ES-I3 (cell line): ENCODE results near the gene STX1A.

Source experiments
- H3K36me3 ChIP-seq: 2 replicates; pipeline ENCODE4 v1.6.1; 2013; ENCODE audit warnings: mild to moderate bottlenecking, low read length, control low read depth, moderate library complexity; ENCODE audit not compliant: insufficient read depth
- H3K4me1 ChIP-seq: 2 replicates; pipeline ENCODE4 v1.6.1; 2013; ENCODE audit warnings: mild to moderate bottlenecking, control low read depth, low read length; ENCODE audit not compliant: insufficient read depth
- H3K9ac ChIP-seq: 2 replicates; pipeline ENCODE4 v1.6.1; 2013; ENCODE audit warnings: low read depth, mild to moderate bottlenecking, low read length, moderate library complexity
- H3K9me3 ChIP-seq: 2 replicates; pipeline ENCODE4 v1.6.1; 2013; ENCODE audit warnings: mild to moderate bottlenecking, low read length, moderate library complexity; ENCODE audit not compliant: control insufficient read depth, insufficient read depth

Gene STX1A

DNA sequence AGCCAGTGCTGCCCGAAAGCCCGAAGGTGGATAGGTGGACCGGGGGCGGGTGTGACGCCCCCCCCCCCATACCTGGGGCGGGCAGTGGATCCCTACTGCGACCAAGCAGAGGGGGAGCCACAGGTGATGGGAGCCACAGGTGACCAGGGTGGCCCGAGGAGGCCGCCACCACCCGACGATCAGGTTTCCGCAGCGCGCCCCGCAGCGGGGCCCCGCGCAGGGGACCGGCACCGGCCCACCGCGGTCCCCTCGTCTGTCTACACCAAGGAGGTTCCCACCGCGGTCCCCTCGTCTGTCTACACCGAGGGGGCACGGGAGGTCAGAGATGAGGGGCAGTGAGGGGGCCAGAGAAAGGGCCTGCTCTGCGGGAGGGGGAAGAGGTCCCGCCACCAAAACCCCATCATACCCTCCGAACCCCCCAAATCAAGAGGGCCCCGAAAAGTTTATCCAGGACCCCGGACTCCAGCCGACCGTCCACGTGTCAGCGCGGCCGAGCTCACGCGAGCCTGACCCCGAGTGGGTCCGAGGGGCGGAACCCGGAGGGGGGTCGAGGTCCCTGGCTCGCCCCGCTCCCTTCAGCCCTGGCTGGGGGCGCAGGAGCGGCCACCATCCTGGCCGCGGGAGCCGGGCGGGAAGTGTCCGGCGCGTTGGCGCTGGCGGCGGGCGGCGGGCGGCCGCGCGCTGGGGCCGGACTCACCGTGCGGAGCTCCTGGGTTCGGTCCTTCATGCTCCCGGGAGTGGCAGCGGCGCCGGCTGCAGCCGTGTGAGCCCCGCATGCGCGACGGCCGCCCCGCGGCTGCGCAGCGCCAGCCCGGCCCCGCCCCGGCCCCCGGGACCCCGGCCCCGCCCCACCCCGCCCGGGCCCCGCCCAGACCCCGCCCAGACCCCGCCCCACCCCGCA lies at the start of gene STX1A:
STX1A (minus strand) TSS at position 765 of the 901 bp plus-strand sequence; CDS start at position 727, 38 bp downstream.
- H3K36me3 ChIP-seq: no peaks in the 10 kb centered on the region
- no peaks in the 10 kb centered on the region for H3K9me3 ChIP-seq
- peak within 1 kb of the TSS; percentile 94 for H3K9ac ChIP-seq
- H3K4me1 ChIP-seq: peaks cover 9% of the 10 kb centered on the region; the same call in 1 of the 2 replicates

DNA sequence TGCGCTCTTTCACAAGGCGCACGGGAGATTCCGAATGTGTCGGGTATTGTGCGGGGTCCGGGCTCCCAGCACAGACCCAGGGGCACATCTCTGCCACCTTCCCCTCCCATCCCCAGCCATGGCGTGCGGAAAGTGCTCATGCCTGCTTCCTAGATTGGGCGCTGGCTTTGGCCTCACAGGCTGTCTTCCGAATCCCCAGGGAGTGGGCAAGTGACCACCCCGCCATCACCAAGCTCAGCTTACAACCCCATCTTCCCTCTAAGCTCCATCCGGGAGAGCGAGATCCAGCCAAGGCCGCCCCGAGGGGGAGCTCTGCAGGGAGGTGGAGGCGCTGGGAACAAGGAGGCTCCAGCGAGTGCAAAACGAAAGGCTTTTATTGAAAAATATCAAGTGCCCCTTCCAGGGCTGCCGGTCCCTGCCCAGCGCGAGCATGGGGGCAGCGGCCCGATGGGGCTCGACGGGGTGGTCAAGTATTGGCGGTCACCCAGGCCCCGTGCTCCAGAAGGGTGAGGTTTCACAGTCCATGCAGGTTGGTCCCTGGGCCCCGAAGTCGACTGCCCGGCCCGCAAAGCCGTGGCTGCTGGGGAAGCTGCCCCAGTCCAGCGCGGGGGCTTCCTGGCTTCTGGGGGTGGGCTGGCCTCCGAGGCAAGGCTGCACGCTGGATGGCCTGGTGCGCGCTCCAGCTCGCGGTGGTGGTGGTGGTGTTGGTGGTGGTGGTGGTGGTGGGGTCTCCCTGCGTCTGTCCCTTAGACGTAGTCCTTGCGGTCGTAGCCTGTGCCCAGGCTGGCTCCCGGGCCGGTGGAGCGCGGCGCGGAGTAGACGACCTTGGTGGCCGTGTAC lies 49.4 kb upstream of the STX1A start:
- Histone ChIP-seq H3K4me1 (no peaks in the 10 kb centered on the region), H3K36me3 (no peaks in the 10 kb centered on the region), H3K9me3 (no peaks in the 10 kb centered on the region), H3K9ac (peak overlapping the region; percentile 20; the same call in 1 of the 2 replicates)

DNA sequence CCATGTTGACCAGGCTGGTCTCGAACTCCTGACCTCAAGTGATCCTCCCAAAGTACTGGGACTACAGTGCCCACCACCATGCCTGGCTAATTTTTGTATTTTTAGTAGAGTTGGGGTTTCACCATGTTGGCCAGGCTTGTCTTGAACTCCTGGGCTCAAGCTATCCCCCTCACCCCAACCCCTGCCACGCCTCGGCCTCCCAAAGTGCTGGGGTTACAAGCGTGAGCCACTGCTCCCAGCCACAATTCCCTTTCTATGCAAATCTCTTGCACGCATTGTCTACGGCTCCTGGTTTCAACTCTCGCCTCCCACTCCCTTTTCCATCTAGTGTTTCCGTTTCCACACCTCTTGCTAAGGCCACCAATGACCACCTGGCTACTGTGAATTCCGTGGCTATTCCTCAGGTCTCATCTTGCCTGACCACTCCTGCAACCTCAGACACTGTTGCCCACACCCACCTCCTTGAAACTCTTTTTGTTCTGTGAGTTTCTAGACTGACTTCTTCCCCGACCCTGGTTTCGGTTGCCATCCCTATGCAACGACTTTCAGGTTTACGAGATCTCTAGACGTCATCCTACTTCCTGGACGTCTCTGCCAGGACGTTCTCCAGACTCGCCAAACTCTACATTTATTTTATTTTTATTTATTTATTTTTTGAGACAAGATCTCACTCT lies 47.2 kb upstream of the STX1A start:
- Histone ChIP-seq H3K9me3 (no peaks in the 10 kb centered on the region), H3K4me1 (0 out of 2 replicates have a peak, but pooled peaks cover 4% of the 10 kb centered on the region), H3K36me3 (no peaks in the 10 kb centered on the region), H3K9ac (no peak overlapping the region)

DNA sequence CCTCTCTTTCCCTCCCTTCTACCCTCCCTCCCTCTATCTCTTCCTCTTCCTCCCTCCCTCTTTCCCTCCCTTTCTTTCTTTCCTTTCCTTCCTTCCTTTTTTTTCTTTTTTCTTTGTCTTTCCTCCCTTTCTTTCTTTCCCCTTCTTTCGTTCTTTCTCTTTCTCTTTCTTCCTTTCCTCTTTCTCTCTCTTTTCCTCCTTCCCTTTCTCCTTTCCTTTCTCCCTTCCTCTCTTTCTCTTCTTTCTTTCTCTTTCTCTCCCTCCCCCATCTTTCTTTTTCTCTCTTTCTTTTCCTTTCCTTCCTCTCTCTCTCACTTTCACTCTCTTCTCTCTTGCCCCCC lies 43.2 kb upstream of the STX1A start:
- Histone ChIP-seq H3K9me3 (no peaks in the 10 kb centered on the region), H3K9ac (no peak overlapping the region), H3K4me1 (0 out of 2 replicates have a peak, but pooled peaks cover 4% of the 10 kb centered on the region), H3K36me3 (no peaks in the 10 kb centered on the region)

DNA sequence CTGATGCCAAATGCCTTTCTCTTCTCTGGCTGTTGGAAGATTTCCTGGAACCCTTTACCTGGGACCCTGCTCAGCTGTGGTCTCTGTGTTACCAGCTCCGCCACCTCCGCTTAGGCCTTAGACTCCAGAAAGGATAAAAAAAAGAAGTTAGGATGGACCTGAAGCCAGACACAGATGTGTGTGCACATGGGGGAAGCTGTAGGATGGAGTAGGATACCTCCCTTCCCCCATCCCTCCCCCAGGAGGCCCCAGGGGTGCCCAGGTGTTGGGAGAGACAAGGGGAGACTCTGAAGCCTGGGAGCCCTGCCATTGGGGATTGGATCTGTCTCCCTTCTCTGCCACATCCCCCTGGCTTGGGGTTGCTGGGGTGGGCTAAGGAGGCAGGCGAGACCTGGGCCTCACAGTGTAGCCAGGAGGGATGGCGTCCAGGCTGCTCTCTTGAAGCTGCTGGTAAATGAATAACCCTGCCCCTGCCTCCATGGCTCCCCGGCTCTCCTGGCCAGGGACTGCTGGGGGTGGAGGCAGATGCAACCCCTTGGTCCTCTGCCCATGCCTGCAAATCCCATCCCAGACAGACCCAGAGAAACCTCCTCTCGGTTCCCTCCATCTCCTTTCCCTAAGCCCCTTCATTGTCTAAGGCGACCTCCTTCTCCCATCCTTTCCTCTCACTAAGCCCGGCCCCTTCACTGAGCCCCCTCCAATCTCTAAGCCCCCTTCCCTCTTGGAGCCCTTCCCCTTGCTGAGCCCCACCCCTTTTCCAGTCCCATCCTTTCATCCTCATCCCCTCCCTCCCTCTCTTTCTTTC lies 42.6 kb upstream of the STX1A start:
- Histone ChIP-seq H3K9me3 (no peaks in the 10 kb centered on the region), H3K36me3 (no peaks in the 10 kb centered on the region), H3K9ac (no peak overlapping the region), H3K4me1 (0 out of 2 replicates have a peak, but pooled peaks cover 4% of the 10 kb centered on the region)

DNA sequence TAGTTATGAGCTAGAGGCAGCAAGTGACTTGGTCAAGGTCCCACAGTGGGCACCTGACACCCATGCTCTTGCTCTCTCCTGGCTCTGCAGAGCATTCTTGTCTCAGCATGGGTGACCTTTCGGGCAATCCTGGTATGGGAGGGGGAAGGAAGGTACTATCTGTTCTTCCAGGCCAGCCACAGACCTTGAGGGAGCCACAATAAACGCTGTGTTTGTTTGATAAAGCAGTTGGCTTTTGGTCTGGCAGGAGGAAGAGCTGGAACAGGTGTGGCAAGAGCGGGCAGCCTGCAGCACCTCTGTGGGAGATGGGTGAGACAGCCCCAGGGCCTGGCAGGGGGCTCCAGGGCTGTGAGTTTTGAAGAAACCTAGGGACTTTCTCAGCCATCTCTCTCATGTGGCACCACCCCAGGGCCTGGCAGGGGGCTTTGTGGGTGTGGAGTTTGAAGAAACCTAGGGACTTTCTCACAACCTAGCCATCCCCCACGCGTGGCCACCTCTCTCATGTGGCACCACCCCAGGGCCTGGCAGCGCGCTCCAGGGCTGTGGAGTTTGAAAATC lies 39.2 kb upstream of the STX1A start:
- no peaks in the 10 kb centered on the region for H3K9me3 ChIP-seq

DNA sequence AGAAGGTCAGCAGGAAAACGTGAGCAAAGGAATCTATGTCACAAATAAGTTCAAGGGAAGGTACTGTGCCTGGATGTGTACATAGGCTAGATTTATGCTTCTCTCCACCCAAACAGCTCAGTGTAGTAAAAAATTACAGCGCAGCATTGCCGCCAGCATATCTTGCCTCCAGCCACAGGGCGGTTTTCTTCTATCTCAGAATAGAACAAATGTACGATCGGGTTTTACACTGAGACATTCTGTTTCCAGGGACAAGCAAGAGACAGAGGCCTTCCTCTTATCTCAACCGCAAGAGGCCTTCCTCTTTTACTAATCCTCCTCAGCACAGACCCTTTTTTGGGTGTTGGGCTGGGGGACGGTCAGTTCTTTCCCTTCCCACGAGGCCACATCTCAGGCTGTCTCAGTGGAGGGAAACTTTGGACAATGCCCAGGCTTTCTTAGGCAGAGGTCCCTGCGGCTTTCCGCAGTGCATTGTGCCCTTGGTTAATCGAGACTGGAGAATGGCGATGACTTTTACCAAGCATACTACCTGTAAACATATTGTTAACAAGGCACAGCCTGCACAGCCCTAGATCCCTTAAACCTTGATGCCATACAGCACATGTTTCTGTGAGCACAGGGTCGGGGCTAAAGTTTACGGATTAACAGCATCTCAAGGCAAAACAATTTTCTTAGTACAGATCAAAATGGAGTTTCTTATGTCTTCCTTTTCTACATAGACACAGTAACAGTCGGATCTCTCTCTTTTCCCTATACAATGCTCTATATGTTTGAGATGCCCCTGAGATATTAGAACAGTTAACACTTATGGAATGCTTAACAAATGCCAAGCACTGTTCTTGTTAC lies 30.7 kb upstream of the STX1A start:
- H3K9ac ChIP-seq: no peak overlapping the region
- H3K9me3 ChIP-seq: no peaks in the 10 kb centered on the region
- H3K4me1 ChIP-seq: no peaks in the 10 kb centered on the region
- H3K36me3 ChIP-seq: no peaks in the 10 kb centered on the region

More for the DNA sequence above, 39.2 kb upstream of the STX1A start:
- Histone ChIP-seq H3K9ac (no peak overlapping the region), H3K4me1 (0 out of 2 replicates have a peak, but pooled peaks cover 4% of the 10 kb centered on the region), H3K36me3 (no peaks in the 10 kb centered on the region)

DNA sequence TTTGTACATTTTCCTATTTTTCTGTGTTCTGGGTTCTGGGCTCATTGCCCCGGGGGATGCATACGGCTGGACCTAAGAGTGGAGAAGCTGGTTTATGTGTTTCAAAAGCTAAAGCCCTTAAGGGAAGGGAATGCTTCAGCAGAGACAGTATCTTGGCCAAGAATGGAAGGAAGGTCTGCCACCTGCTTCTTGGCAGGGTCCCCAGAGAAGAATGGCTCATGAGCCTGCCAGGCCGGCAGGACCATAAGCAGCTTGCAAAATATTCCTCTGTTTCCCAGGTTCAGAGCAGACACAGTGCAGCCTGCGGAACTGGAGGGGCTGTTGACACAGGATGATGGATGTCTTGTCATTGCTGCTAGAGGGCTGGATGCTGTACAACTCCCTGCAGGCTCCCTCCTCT lies 26.9 kb upstream of the STX1A start:
- Histone ChIP-seq H3K4me1 (peaks cover 14% of the 10 kb centered on the region), H3K36me3 (no peaks in the 10 kb centered on the region), H3K9ac (no peak overlapping the region), H3K9me3 (no peaks in the 10 kb centered on the region)

DNA sequence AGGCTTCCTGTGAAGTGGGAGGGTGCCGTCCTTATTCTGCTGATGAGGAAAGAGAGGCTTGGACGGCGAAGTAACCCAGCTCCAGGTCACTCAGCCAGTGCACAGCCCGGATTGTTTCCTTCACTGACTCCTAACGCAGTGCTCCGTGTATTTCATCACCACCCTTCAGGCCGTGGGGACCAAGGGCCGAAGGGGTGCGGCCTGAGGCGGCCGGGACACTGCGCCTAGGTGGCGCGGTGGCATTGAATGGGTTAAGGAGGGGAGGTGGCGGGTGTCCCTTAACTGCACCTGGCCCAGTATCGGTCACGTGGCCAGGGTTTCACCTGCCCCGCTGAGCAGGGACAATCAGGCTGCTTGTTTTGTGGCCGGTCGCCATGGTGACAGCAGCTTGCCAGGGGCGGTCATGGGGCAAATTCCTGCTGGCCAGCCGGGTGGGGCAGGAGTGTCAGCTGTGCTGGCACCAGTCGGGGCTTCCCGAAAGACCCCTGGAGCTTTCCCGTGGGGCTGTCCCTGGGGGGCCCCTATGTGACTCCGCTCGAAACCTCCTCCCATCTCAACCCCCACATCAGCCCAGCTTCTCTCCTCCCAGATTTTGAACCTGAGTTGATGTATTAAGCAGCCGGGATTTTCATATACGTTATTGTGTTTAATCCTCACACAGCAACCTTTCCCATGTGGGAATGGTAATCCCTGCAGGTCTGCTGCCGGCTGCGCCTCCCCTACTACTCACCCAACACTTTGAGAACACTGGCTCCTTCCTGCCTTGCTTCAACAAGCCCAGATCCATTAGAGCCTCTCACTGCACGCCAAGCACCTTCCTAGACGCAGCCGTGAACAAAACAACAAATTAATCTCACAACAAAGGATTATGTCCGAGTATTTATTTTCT lies 23.5 kb upstream of the STX1A start:
- peaks cover 21% of the 10 kb centered on the region for H3K4me1 ChIP-seq
- H3K9ac ChIP-seq: peak overlapping the region; percentile 50
- H3K9me3 ChIP-seq: no peaks in the 10 kb centered on the region
- no peaks in the 10 kb centered on the region for H3K36me3 ChIP-seq

DNA sequence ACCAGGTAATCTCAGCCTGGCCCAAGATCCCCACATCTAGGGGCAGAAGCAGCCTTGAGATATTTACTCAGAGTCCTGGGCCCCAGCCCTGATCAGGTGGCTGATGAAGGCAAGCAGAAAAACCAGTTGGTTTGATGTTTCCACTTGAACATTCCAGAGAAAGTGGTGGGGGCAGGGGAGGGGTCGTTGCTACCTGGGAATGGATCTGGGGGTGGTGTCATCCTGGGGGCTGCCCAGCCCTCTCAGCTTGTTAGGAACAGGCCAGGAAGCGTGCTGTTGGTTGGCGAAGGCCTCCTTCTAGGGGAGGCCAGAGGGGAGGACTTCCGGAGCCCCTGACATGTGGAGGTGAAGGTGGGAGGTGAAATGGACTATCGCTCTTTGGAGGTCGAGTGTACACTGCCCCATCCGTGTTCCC lies 22.9 kb upstream of the STX1A start:
- no peaks in the 10 kb centered on the region for H3K9me3 ChIP-seq
- H3K4me1 ChIP-seq: peaks cover 24% of the 10 kb centered on the region
- peak overlapping the region; percentile 50 for H3K9ac ChIP-seq
- no peaks in the 10 kb centered on the region for H3K36me3 ChIP-seq

DNA sequence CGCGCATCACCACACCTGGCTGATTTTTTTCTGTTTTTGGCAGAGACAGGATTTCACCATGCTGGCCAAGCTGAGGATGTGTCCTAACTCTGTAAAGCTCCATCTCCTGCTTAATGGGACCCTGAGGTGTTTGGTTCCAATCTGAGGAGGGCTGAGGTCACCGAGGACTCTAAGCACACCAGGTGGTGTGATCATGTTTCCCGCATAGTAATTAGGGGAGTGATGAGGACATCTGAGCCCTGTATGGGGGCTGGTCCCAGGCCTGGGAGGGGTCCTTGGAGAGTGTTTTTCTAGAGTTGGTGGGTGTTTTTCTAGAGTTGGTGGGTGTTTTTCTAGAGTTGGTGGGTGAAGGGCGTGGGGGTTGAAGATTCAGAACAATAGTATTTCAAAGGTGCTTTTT lies 22.1 kb upstream of the STX1A start:
- H3K9me3 ChIP-seq: no peaks in the 10 kb centered on the region
- peaks cover 24% of the 10 kb centered on the region for H3K4me1 ChIP-seq
- no peaks in the 10 kb centered on the region for H3K36me3 ChIP-seq
- no peak overlapping the region for H3K9ac ChIP-seq

DNA sequence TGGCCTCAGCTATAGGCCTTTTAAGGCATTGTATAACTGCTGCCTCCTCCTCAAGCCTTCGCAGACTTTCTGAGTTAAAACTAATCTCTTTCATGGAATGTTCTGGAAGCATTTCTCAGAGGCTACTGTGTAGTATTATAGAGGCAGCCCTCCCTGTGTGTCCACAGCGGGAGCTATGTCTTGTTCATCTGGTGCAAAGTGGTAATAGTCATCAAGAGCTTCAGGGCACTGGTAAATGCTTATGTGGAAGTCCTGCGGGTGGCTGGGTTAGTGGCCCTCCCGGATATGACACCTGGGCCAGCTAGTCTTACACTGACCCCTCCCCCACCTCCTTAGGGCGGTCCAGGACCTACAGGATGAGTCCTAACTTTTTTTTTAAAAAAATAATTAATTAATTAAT lies 21.3 kb upstream of the STX1A start:
- Histone ChIP-seq H3K36me3 (no peaks in the 10 kb centered on the region; the same call in 1 of the 2 replicates), H3K9me3 (no peaks in the 10 kb centered on the region), H3K9ac (no peak overlapping the region), H3K4me1 (peaks cover 24% of the 10 kb centered on the region)
